K562 (cell line): ENCODE results near the gene SLC9A2. TPM values are rescaled to one million over a fixed set of nuclear protein-coding genes. Genes with fewer than 3 reads are reported as not detected.

ENCODE experiments used
- ATF3 ChIP-seq, 2 experiments: fragments of 450-650 bp in 1 of 2; sonication (generic) in 1 of 2; formaldehyde crosslinking in 1 of 2; IDR thresholded peaks in 1 of 2; conservative IDR thresholded peaks in 1 of 2; 2 replicates each; pipeline versions ENCODE4 v1.6.1 to v1.8.1; 2016 to 2023; ENCODE audit warnings: mild to moderate bottlenecking in 2 of 2, moderate library complexity in 2 of 2, inconsistent platforms in 1 of 2, missing genetic modification reagents in 1 of 2
- ATF7 ChIP-seq: fragments of 450-650 bp; IDR thresholded peaks from 2 replicates; pipeline ENCODE4 v1.7.1; 2014; ENCODE audit warnings: mild to moderate bottlenecking, moderate library complexity
- ESRRA ChIP-seq: fragments of 450-650 bp; IDR thresholded peaks from 2 replicates; pipeline ENCODE4 v1.6.1; 2014; ENCODE audit warnings: low read depth, mild to moderate bottlenecking, moderate library complexity, borderline replicate concordance
- MTA3 ChIP-seq: fragments of 450-650 bp; formaldehyde crosslinking; IDR thresholded peaks from 2 replicates; pipeline ENCODE4 v1.6.1; 2017; ENCODE audit warnings: mild to moderate bottlenecking, borderline replicate concordance
- PBX2 ChIP-seq, 2 experiments: IDR thresholded peaks in 1 of 2; conservative IDR thresholded peaks in 1 of 2; 2 replicates each; pipeline ENCODE4 v1.6.1; 2016; ENCODE audit warnings: low read depth in 2 of 2, mild to moderate bottlenecking in 1 of 2, missing compliant biosample characterization in 1 of 2, missing genetic modification characterization in 1 of 2, moderate library complexity in 1 of 2
- PHTF2 ChIP-seq: fragments of 250-450 bp; sonication (Bioruptor Pico); IDR thresholded peaks from 2 replicates; pipeline ENCODE4 v1.5.0; 2021; ENCODE audit warnings: mild to moderate bottlenecking
- RB1 ChIP-seq: fragments of 450-650 bp; IDR thresholded peaks from 2 replicates; pipeline ENCODE4 v1.6.1; 2017; ENCODE audit warnings: low read depth, mild to moderate bottlenecking
- RBM14 ChIP-seq: fragments of 200-400 bp; formaldehyde crosslinking; IDR thresholded peaks from 2 replicates; pipeline ENCODE4 v1.6.1; 2018; ENCODE audit warnings: low read depth, mild to moderate bottlenecking, low read length, moderate library complexity, borderline replicate concordance; ENCODE audit not compliant: insufficient read depth
- SIN3B ChIP-seq: fragments of 450-650 bp; IDR thresholded peaks from 2 replicates; pipeline ENCODE4 v1.6.1; 2017; ENCODE audit warnings: low read depth, mild to moderate bottlenecking, moderate library complexity
- TFAP4 ChIP-seq: sonication (generic); formaldehyde crosslinking; IDR thresholded peaks from 2 replicates; pipeline ENCODE4 v1.8.0; 2022; ENCODE audit warnings: missing genetic modification reagents, mild to moderate bottlenecking, moderate library complexity, borderline replicate concordance
- ZEB2 ChIP-seq: fragments of 450-650 bp; IDR thresholded peaks from 2 replicates; pipeline ENCODE4 v1.6.1; 2016
- ZNF197 ChIP-seq: fragments of 200-800 bp; sonication (Bioruptor generic); IDR thresholded peaks from 2 replicates; pipeline ENCODE4 v1.6.1; 2016; ENCODE audit warnings: low read depth, missing genetic modification characterization, missing compliant biosample characterization
- ZNF398 ChIP-seq: fragments of 250-450 bp; sonication (Bioruptor Pico); IDR thresholded peaks from 2 replicates; pipeline ENCODE4 v1.8.0; 2021; ENCODE audit warnings: moderate library complexity, mild to moderate bottlenecking, inconsistent platforms
- ZNF609 ChIP-seq: sonication (generic); formaldehyde crosslinking; IDR thresholded peaks from 2 replicates; pipeline ENCODE4 v1.8.1; 2023; ENCODE audit warnings: missing genetic modification reagents, mild to moderate bottlenecking, borderline replicate concordance
- polyA plus RNA-seq, 8 experiments: library from polyadenylated mRNA; depleted of rRNA in 4 of 8; stranded (reverse) in 5 of 8; unstranded in 3 of 8; fragments of >200 nt; fragmentation: Nextera tagmentation in 2 of 8; fragmentation: Illumina TruSeq in 1 of 8; extraction: Ambion mirVana in 2 of 8; extraction: Trizol in 1 of 8; gene quantifications; 2 replicates each; pipeline versions ENCODE4 v1.2.1 to v1.2.3, GENCODE V29; 2011 to 2014; ENCODE audit warnings: inconsistent platforms in 1 of 8, missing spikeins in 1 of 8
- total RNA-seq, 7 experiments: library from RNA; depleted of rRNA in 6 of 7; stranded (reverse); fragments of >200 nt in 6 of 7; fragmentation: Illumina TruSeq in 2 of 7; extraction: Trizol in 2 of 7; gene quantifications; 2 replicates each; pipeline versions ENCODE4 v1.2.1 to v1.2.3, GENCODE V29; 2011 to 2021; ENCODE audit warnings: low replicate concordance in 1 of 7

The SLC9A2 gene
- total and polyA plus RNA-seq, 9 of the 15 experiments (the other 6 are each of a cell fraction or from before 2014, with no cell fraction given), result 0.45 to 3.3 (median 1.6) TPM

- TF ChIP-seq PBX2 (CRISPR knock-in tag; IDR thresholded peaks at IDR 0.05; ENCODE audit: low read depth), result peak; percentile 69
- TF ChIP-seq PBX2 (tag; conservative IDR thresholded peaks at IDR 0.05; ENCODE audit: low read depth), result peak; percentile 80
- peak; percentile 15; the same call in 1 of the 2 replicates for TF ChIP-seq ESRRA
- TF ChIP-seq RBM14, result no peak
- TF ChIP-seq ZEB2, result 0 out of 2 replicates have a peak, but pooled peaks have one; percentile 18
- TF ChIP-seq ATF3 (IDR thresholded peaks at IDR 0.05), result no peak
- no peak for TF ChIP-seq ATF3 (CRISPR knock-in tag; conservative IDR thresholded peaks at IDR 0.05)
- TF ChIP-seq RB1, result no peak
- no peak for TF ChIP-seq ZNF398 (CRISPR knock-in tag)
- 0 out of 2 replicates have a peak, but pooled peaks have one; percentile 31 for TF ChIP-seq MTA3
- no peak for TF ChIP-seq ZNF609 (CRISPR knock-in tag)
- no peak for TF ChIP-seq ZNF197 (CRISPR knock-in tag)
- TF ChIP-seq SIN3B, result no peak
- TF ChIP-seq PHTF2 (CRISPR knock-in tag), result no peak
- peak; percentile 22; the same call in 1 of the 2 replicates for TF ChIP-seq ATF7
- TF ChIP-seq TFAP4, result no peak
These were observed 40.7 kb downstream of the SLC9A2 start (continued) for GRCh38 chr2:102660070-102660469.
